HepG2 (cell line): ENCODE results near the gene GK. TPM values are rescaled to one million over a fixed set of nuclear protein-coding genes. Genes with fewer than 3 reads are reported as not detected.

ENCODE experiments used
- ATAC-seq: fragments of 200-7000 bp; cut with Tn5 transposase; 3 replicates; pipeline ENCODE4 v1.9.1; 2020; ENCODE audit warnings: mild to moderate bottlenecking, moderate library complexity
- BruUV-seq: library from RNA; stranded (reverse); fragments of 400-500 nt; replicated peaks from 2 replicates; lab custom pipeline; 2021; lab: Mats Ljungman, UMichigan
- CTCF ChIA-PET: fragments of 300-600 bp; formaldehyde crosslinking; extraction: SDS; loops from one replicate; lab custom pipeline; 2021; ENCODE audit warnings: low total read pairs, inconsistent platforms, low intra/inter-chr PET ratio; lab: Yijun Ruan, JAX
- POLR2A ChIA-PET: fragments of 350-600 bp; sonication (Branson Sonifier 250); formaldehyde crosslinking; loops from one replicate; lab custom pipeline; 2020; ENCODE audit warnings: antibody characterized with exemption, inconsistent platforms; lab: Yijun Ruan, JAX
- DNase-seq: peaks from one replicate; pipeline ENCODE4 v3.0.0-alpha.2; 2015; ENCODE audit warnings: low spot score
- FAIRE-seq: peaks from 3 replicates; lab custom pipeline; 2011; peaks lifted over from hg19 to GRCh38; lab: Jason Lieb, UNC
- H2AFZ ChIP-seq: one replicate; pipeline ENCODE4 v1.6.1; 2011; ENCODE audit warnings: low read length, inconsistent platforms
- H3K27ac ChIP-seq: fragments of 300-600 bp; 3 replicates; pipeline ENCODE4 v1.8.0; 2011; ENCODE audit warnings: mixed run types, mild to moderate bottlenecking, mixed read lengths, low read length, inconsistent platforms; ENCODE audit not compliant: insufficient read depth; ENCODE audit errors: extremely low read length
- H3K27me3 ChIP-seq, 2 experiments: fragments of 200-600 bp in 1 of 2; 2 replicates in 1 of 2; 3 replicates in 1 of 2; pipeline versions ENCODE4 v1.6.0 to v1.8.0; 2011; ENCODE audit warnings: low read length in 2 of 2, mild to moderate bottlenecking in 2 of 2, moderate library complexity in 2 of 2, inconsistent platforms in 1 of 2; ENCODE audit not compliant: insufficient read depth in 2 of 2, control insufficient read depth in 1 of 2
- H3K36me3 ChIP-seq, 2 experiments: fragments of 200-600 bp in 1 of 2; replicated peaks in 1 of 2; 2 replicates in 1 of 2; 3 replicates in 1 of 2; pipeline versions ENCODE4 v1.5.1 to v1.8.0; 2011; ENCODE audit warnings: low read length in 2 of 2, inconsistent platforms in 1 of 2; ENCODE audit not compliant: insufficient read depth in 2 of 2, control insufficient read depth in 1 of 2
- H3K4me1 ChIP-seq: 2 replicates; pipeline ENCODE4 v1.5.1; 2012; ENCODE audit warnings: low read length, inconsistent platforms; ENCODE audit not compliant: insufficient read depth
- H3K4me2 ChIP-seq: 2 replicates; pipeline ENCODE4 v1.6.0; 2011; ENCODE audit warnings: low read depth, low read length, inconsistent platforms
- H3K4me3 ChIP-seq, 3 experiments: fragments of 200-600 bp in 1 of 3; sonication (generic), shearing (Covaris generic) in 1 of 3; replicated peaks in 1 of 3; 2 replicates each; pipeline ENCODE4 v1.5.1; 2011 to 2016; ENCODE audit warnings: low read length in 3 of 3, inconsistent platforms in 2 of 3, low read depth in 2 of 3, mild to moderate bottlenecking in 2 of 3, control low read depth in 1 of 3, mixed read lengths in 1 of 3; ENCODE audit not compliant: insufficient read depth in 1 of 3
- H3K79me2 ChIP-seq: one replicate; pipeline ENCODE4 v1.6.1; 2011; ENCODE audit warnings: low read length, inconsistent platforms; ENCODE audit not compliant: insufficient read depth
- H3K9ac ChIP-seq: 2 replicates; pipeline ENCODE4 v1.6.0; 2011; ENCODE audit warnings: mild to moderate bottlenecking, low read depth, low read length, inconsistent platforms; ENCODE audit not compliant: insufficient read depth
- H3K9me3 ChIP-seq: 2 replicates; pipeline ENCODE4 v1.5.1; 2012; ENCODE audit warnings: mild to moderate bottlenecking, low read length
- H4K20me1 ChIP-seq: 2 replicates; pipeline ENCODE4 v1.6.0; 2011; ENCODE audit warnings: inconsistent platforms, mild to moderate bottlenecking, low read length, moderate library complexity; ENCODE audit not compliant: insufficient read depth
- E2F2 ChIP-seq: sonication (generic); formaldehyde crosslinking; IDR thresholded peaks from 2 replicates; pipeline ENCODE4 v1.4.0; 2020; ENCODE audit warnings: missing genetic modification reagents, borderline replicate concordance
- FOXA3 ChIP-seq: IDR thresholded peaks from 2 replicates; pipeline ENCODE4 v1.6.1; 2016; ENCODE audit warnings: missing genetic modification reagents, missing compliant biosample characterization
- PCBP2 ChIP-seq: fragments of 200-400 bp; formaldehyde crosslinking; optimal IDR thresholded peaks from 2 replicates; pipeline ENCODE3; 2018; ENCODE audit warnings: low read length, low read depth; ENCODE audit not compliant: poor library complexity, severe bottlenecking
- SMARCE1 ChIP-seq: fragments of 450-650 bp; IDR thresholded peaks from 2 replicates; pipeline ENCODE4 v1.6.1; 2017; ENCODE audit warnings: borderline replicate concordance
- SNAPC4 ChIP-seq: sonication (generic); formaldehyde crosslinking; IDR thresholded peaks from 2 replicates; pipeline ENCODE4 v1.4.0; 2020; ENCODE audit warnings: mild to moderate bottlenecking, missing genetic modification reagents
- ZNF441 ChIP-seq: sonication (generic); formaldehyde crosslinking; IDR thresholded peaks from 2 replicates; pipeline ENCODE4 v1.7.0; 2021; ENCODE audit warnings: missing genetic modification reagents, borderline replicate concordance
- ZNF549 ChIP-seq: sonication (generic); formaldehyde crosslinking; IDR thresholded peaks from 2 replicates; pipeline ENCODE4 v1.5.0; 2020; ENCODE audit warnings: missing genetic modification reagents
- WGBS: methylation state at CpG from one replicate; pipeline ENCODE4 v1.1.6; 2017; ENCODE audit warnings: low lambda C conversion rate; 5-methylcytosine and 5-hydroxymethylcytosine counted together
- in situ Hi-C: cut with HindIII; loops from 2 replicates; pipeline ENCODE4 v1.10.0; 2017; ENCODE audit warnings: low pct_unique_long_range_greater_than_20kb; ENCODE audit not compliant: extremely low pct_ligation_motif_present
- intact Hi-C: fragments of 100-400 bp; cut with micrococcal nuclease; formaldehyde crosslinking; loops from one replicate; pipeline ENCODE4 v1.10.0; 2022; ENCODE audit not compliant: unreplicated experiment
- polyA plus RNA-seq, 8 experiments: library from polyadenylated mRNA; depleted of rRNA in 3 of 8; stranded (reverse) in 7 of 8; unstranded in 1 of 8; fragments of >200 nt; fragmentation: Illumina TruSeq in 4 of 8; extraction: Trizol in 4 of 8; gene quantifications; 2 replicates each; pipeline versions ENCODE4 v1.2.1 to v1.2.3, GENCODE V29; 2011 to 2016; ENCODE audit warnings: low read depth in 4 of 8, missing spikeins in 1 of 8, mixed read lengths in 1 of 8; ENCODE audit not compliant: insufficient read depth in 1 of 8
- total RNA-seq, 5 experiments: library from RNA; depleted of rRNA; stranded (reverse); fragments of >200 nt; fragmentation: Illumina TruSeq; extraction: Trizol; gene quantifications; 2 replicates each; pipeline ENCODE4 v1.2.3, GENCODE V29; 2016; ENCODE audit warnings: low read depth in 1 of 5

The GK gene
- total and polyA plus RNA-seq, 2 of the 13 experiments (the other 11 are each of a cell fraction or from before 2014, with no cell fraction given), result 64.2 to 265 TPM

- CTCF ChIA-PET, result no interaction called here
- Histone ChIP-seq H4K20me1 (0 out of 2 replicates have a peak, but pooled peaks cover 2% of the 10 kb centered on the region), H3K36me3 (peaks cover 6 to 52% of the 10 kb centered on the region in 2 experiments)
- intact Hi-C loops (no loop called here), in situ Hi-C loops (loop anchor here (10.0 kb wide), 1 partner anchor 81 kb away; no protein-coding TSS in a partner anchor)
- TF ChIP-seq ZNF441 (CRISPR knock-in tag), result no peak
- TF ChIP-seq PCBP2, result no peak
- TF ChIP-seq FOXA3, result no peak
- no peak for TF ChIP-seq E2F2 (CRISPR knock-in tag)
- TF ChIP-seq SMARCE1, result no peak
- TF ChIP-seq SNAPC4 (CRISPR knock-in tag), result no peak
- TF ChIP-seq ZNF549, result no peak
- TF ChIP-seq, all 625 proteins: peak for 0
- FAIRE-seq (no peak), DNase-seq (no peak), ATAC-seq (no peak)
- H3K9ac ChIP-seq, result no peak overlapping the region
- POLR2A ChIA-PET, result no interaction called here
- H3K4me2 ChIP-seq, result no peak overlapping the region
- no peaks in the 10 kb centered on the region for H3K27me3 ChIP-seq
- H3K4me1 ChIP-seq, result no peaks in the 10 kb centered on the region
- no peak overlapping the region for H3K27ac ChIP-seq
- no peak overlapping the region for H3K4me3 ChIP-seq
- no peaks in the 10 kb centered on the region for H3K9me3 ChIP-seq
- no TSS peak for BruUV-seq
- H2AFZ ChIP-seq, result no peak overlapping the region
- H3K79me2 ChIP-seq, result no peaks in the 10 kb centered on the region
- WGBS, result 97% methylated on average over 2 of the region's 2 CpGs
These were observed 62.8 kb downstream of the GK start for GRCh38 chrX:30715976-30716375.
